Neutrophil (primary cell): ENCODE measurements around the gene MYL4.

Source experiments
- H3K27ac ChIP-seq: fragments of 200-600 bp; sonication (generic); 2 replicates; pipeline ENCODE4 v1.5.1; 2016; ENCODE audit warnings: mild to moderate bottlenecking, moderate library complexity
- H3K27me3 ChIP-seq: fragments of 200-600 bp; sonication (generic); 2 replicates; pipeline ENCODE4 v1.6.0; 2016; ENCODE audit warnings: mild to moderate bottlenecking
- H3K36me3 ChIP-seq: fragments of 200-600 bp; sonication (generic); 2 replicates; pipeline ENCODE4 v1.5.1; 2017
- H3K4me1 ChIP-seq, 2 experiments: fragments of 200-600 bp in 1 of 2; sonication (generic) in 1 of 2; 1 replicate in 1 of 2; 2 replicates in 1 of 2; pipeline versions ENCODE4 v1.5.1 to v1.6.1; 2013 to 2016; ENCODE audit warnings: low read depth in 1 of 2, low read length in 1 of 2, mild to moderate bottlenecking in 1 of 2, moderate library complexity in 1 of 2; ENCODE audit not compliant: control insufficient read depth in 1 of 2, insufficient read depth in 1 of 2
- H3K4me3 ChIP-seq, 2 experiments: fragments of 200-600 bp in 1 of 2; sonication (generic) in 1 of 2; 1 replicate in 1 of 2; 2 replicates in 1 of 2; pipeline ENCODE4 v1.5.1; 2013 to 2016; ENCODE audit warnings: low read depth in 1 of 2, low read length in 1 of 2, mild to moderate bottlenecking in 1 of 2, moderate library complexity in 1 of 2
- H3K9me3 ChIP-seq: fragments of 200-600 bp; sonication (generic); 2 replicates; pipeline ENCODE4 v1.5.1; 2016
- TF ChIP-seq, protein P1 (sequence below): fragments of 200-600 bp; sonication (generic); IDR thresholded peaks from 2 replicates; pipeline ENCODE4 v1.5.1; 2016; ENCODE audit warnings: antibody characterized with exemption

MYL4 gene

GRCh38 chr17:47272491-47272890 lies 63.3 kb downstream of the MYL4 start:
- Histone ChIP-seq H3K36me3 (no peaks in the 10 kb centered on the region), H3K4me3 (no peak overlapping the region), H3K27me3 (peaks cover 17% of the 10 kb centered on the region), H3K4me1 (no peaks in the 10 kb centered on the region), H3K9me3 (no peaks in the 10 kb centered on the region), H3K27ac (no peak overlapping the region)
- TF ChIP-seq, protein P1, sequence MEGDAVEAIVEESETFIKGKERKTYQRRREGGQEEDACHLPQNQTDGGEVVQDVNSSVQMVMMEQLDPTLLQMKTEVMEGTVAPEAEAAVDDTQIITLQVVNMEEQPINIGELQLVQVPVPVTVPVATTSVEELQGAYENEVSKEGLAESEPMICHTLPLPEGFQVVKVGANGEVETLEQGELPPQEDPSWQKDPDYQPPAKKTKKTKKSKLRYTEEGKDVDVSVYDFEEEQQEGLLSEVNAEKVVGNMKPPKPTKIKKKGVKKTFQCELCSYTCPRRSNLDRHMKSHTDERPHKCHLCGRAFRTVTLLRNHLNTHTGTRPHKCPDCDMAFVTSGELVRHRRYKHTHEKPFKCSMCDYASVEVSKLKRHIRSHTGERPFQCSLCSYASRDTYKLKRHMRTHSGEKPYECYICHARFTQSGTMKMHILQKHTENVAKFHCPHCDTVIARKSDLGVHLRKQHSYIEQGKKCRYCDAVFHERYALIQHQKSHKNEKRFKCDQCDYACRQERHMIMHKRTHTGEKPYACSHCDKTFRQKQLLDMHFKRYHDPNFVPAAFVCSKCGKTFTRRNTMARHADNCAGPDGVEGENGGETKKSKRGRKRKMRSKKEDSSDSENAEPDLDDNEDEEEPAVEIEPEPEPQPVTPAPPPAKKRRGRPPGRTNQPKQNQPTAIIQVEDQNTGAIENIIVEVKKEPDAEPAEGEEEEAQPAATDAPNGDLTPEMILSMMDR, result no peak

- Histone ChIP-seq H3K4me3 (no peak overlapping the region), H3K4me1 (no peaks in the 10 kb centered on the region)
Observed at GRCh38 chr17:47273245-47273644, 64.1 kb downstream of the MYL4 start.

More at GRCh38 chr17:47273245-47273644, 64.1 kb downstream of the MYL4 start:
- Histone ChIP-seq H3K27ac (no peak overlapping the region), H3K36me3 (no peaks in the 10 kb centered on the region), H3K27me3 (peaks cover 17% of the 10 kb centered on the region), H3K9me3 (no peaks in the 10 kb centered on the region)
- TF ChIP-seq, protein P1, result no peak
